HepG2 (cell line): ENCODE results near the gene TRMU. TPM values are rescaled to one million over a fixed set of nuclear protein-coding genes. Genes with fewer than 3 reads are reported as not detected.

Experiments
- E2F1 ChIP-seq: sonication (generic); formaldehyde crosslinking; IDR thresholded peaks from 2 replicates; pipeline ENCODE4 v1.5.0; 2020; ENCODE audit warnings: missing genetic modification reagents
- ESRRA ChIP-seq: sonication (generic); formaldehyde crosslinking; IDR thresholded peaks from 2 replicates; pipeline ENCODE4 v1.5.1; 2020; ENCODE audit warnings: mild to moderate bottlenecking, low read depth, missing genetic modification reagents
- ISL2 ChIP-seq: sonication (generic); formaldehyde crosslinking; IDR thresholded peaks from 2 replicates; pipeline ENCODE4 v1.5.0; 2020; ENCODE audit warnings: missing genetic modification reagents
- LCORL ChIP-seq, 2 experiments: fragments of 450-650 bp in 1 of 2; sonication (generic) in 1 of 2; formaldehyde crosslinking in 1 of 2; IDR thresholded peaks; 2 replicates each; pipeline versions ENCODE4 v1.5.0 to v1.6.1; 2017 to 2020; ENCODE audit warnings: antibody characterized with exemption in 1 of 2, missing genetic modification reagents in 1 of 2
- MAZ ChIP-seq, 2 experiments: sonication (generic) in 1 of 2; formaldehyde crosslinking in 1 of 2; IDR thresholded peaks; 2 replicates each; pipeline versions ENCODE4 v1.5.0 to v1.6.1; 2012 to 2020; ENCODE audit warnings: low read depth in 2 of 2, mild to moderate bottlenecking in 2 of 2, borderline replicate concordance in 1 of 2, improper control_type of control experiment in 1 of 2, low read length in 1 of 2, missing genetic modification reagents in 1 of 2, moderate library complexity in 1 of 2
- RXRB ChIP-seq: IDR thresholded peaks from 2 replicates; pipeline ENCODE4 v1.6.1; 2016; ENCODE audit warnings: borderline replicate concordance, missing genetic modification reagents, missing compliant biosample characterization
- SP4 ChIP-seq: sonication (generic); formaldehyde crosslinking; IDR thresholded peaks from 2 replicates; pipeline ENCODE4 v1.8.1; 2023; ENCODE audit warnings: mild to moderate bottlenecking, missing genetic modification reagents
- SYNCRIP ChIP-seq: fragments of 200-400 bp; formaldehyde crosslinking; IDR thresholded peaks from 2 replicates; pipeline ENCODE4 v1.6.1; 2018; ENCODE audit warnings: mild to moderate bottlenecking, low read depth, low read length; ENCODE audit not compliant: insufficient read depth
- TBP ChIP-seq: sonication (generic); formaldehyde crosslinking; IDR thresholded peaks from 2 replicates; pipeline ENCODE4 v1.5.0; 2020; ENCODE audit warnings: missing genetic modification reagents
- THRA ChIP-seq: sonication (generic); formaldehyde crosslinking; IDR thresholded peaks from 2 replicates; pipeline ENCODE4 v1.4.0; 2020; ENCODE audit warnings: missing genetic modification reagents, borderline replicate concordance
- ZFAT ChIP-seq: sonication (generic); formaldehyde crosslinking; conservative IDR thresholded peaks from 2 replicates; pipeline ENCODE4 v1.8.1; 2023; ENCODE audit warnings: missing genetic modification reagents, inconsistent platforms
- ZKSCAN8 ChIP-seq: IDR thresholded peaks from 2 replicates; pipeline ENCODE4 v1.6.1; 2016; ENCODE audit warnings: borderline replicate concordance, missing genetic modification reagents, missing compliant biosample characterization
- ZNF292 ChIP-seq: sonication (generic); formaldehyde crosslinking; IDR thresholded peaks from 2 replicates; pipeline ENCODE4 v1.8.1; 2022; ENCODE audit warnings: mild to moderate bottlenecking, low read depth, missing genetic modification reagents, borderline replicate concordance
- ZNF33A ChIP-seq: sonication (generic); formaldehyde crosslinking; IDR thresholded peaks from 2 replicates; pipeline ENCODE4 v1.5.1; 2020; ENCODE audit warnings: missing genetic modification reagents, mild to moderate bottlenecking, moderate library complexity, borderline replicate concordance
- ZNF629 ChIP-seq: sonication (generic); formaldehyde crosslinking; conservative IDR thresholded peaks from 2 replicates; pipeline ENCODE4 v1.5.0; 2020; ENCODE audit warnings: missing genetic modification reagents
- ZNF777 ChIP-seq: sonication (generic); formaldehyde crosslinking; IDR thresholded peaks from 2 replicates; pipeline ENCODE4 v1.4.0; 2020; ENCODE audit warnings: missing genetic modification reagents
- ZNF841 ChIP-seq: sonication (generic); formaldehyde crosslinking; IDR thresholded peaks from 2 replicates; pipeline ENCODE4 v1.8.1; 2023; ENCODE audit warnings: missing genetic modification reagents, borderline replicate concordance
- polyA plus RNA-seq, 8 experiments: library from polyadenylated mRNA; depleted of rRNA in 3 of 8; stranded (reverse) in 7 of 8; unstranded in 1 of 8; fragments of >200 nt; fragmentation: Illumina TruSeq in 4 of 8; extraction: Trizol in 4 of 8; gene quantifications; 2 replicates each; pipeline versions ENCODE4 v1.2.1 to v1.2.3, GENCODE V29; 2011 to 2016; ENCODE audit warnings: low read depth in 4 of 8, missing spikeins in 1 of 8, mixed read lengths in 1 of 8; ENCODE audit not compliant: insufficient read depth in 1 of 8
- total RNA-seq, 5 experiments: library from RNA; depleted of rRNA; stranded (reverse); fragments of >200 nt; fragmentation: Illumina TruSeq; extraction: Trizol; gene quantifications; 2 replicates each; pipeline ENCODE4 v1.2.3, GENCODE V29; 2016; ENCODE audit warnings: low read depth in 1 of 5
- TF ChIP-seq, protein P1 (sequence below): sonication (generic); formaldehyde crosslinking; IDR thresholded peaks from 2 replicates; pipeline ENCODE4 v1.4.0; 2020; ENCODE audit warnings: mild to moderate bottlenecking, missing genetic modification reagents
- TF ChIP-seq, protein P2 (sequence below): sonication (generic); formaldehyde crosslinking; IDR thresholded peaks from 2 replicates; pipeline ENCODE4 v1.4.0; 2020; ENCODE audit warnings: missing genetic modification reagents, borderline replicate concordance

The TRMU gene
- total and polyA plus RNA-seq, 2 of the 13 experiments (the other 11 are each of a cell fraction or from before 2014, with no cell fraction given), result 31.0 to 50.2 TPM

GRCh38 chr22:46377525-46378425 is 42.3 kb downstream of the TRMU start (continued):
- peak; percentile 59; the same call in 1 of the 2 replicates for TF ChIP-seq MAZ (IDR thresholded peaks at IDR 0.05; ENCODE audit: borderline replicate concordance, low read depth, low read length)
- TF ChIP-seq MAZ (CRISPR knock-in tag; IDR thresholded peaks at IDR 0.05; ENCODE audit: low read depth), result peak; percentile 76; the same call in 1 of the 2 replicates
- peak; percentile 47; the same call in 1 of the 2 replicates for TF ChIP-seq SP4 (CRISPR knock-in tag)
- TF ChIP-seq ZNF33A (CRISPR knock-in tag), result no peak
- no peak for TF ChIP-seq ZNF841 (CRISPR knock-in tag)
- TF ChIP-seq RXRB (CRISPR knock-in tag), result peak; percentile 91
- TF ChIP-seq LCORL (IDR thresholded peaks at IDR 0.05), result peak; percentile 44; the same call in 1 of the 2 replicates
- TF ChIP-seq LCORL (CRISPR knock-in tag; IDR thresholded peaks at IDR 0.05), result peak; percentile 99
- peak; percentile 78; the same call in 1 of the 2 replicates for TF ChIP-seq THRA (CRISPR knock-in tag)
- TF ChIP-seq ZKSCAN8 (CRISPR knock-in tag), result peak; percentile 54; the same call in 1 of the 2 replicates
- peak; percentile 85 for TF ChIP-seq ISL2 (CRISPR knock-in tag)
- peak; percentile 33; the same call in 1 of the 2 replicates for TF ChIP-seq ZNF629 (CRISPR knock-in tag)
- peak; percentile 86 for TF ChIP-seq ZNF292 (CRISPR knock-in tag)
- TF ChIP-seq ZFAT, result no peak
- TF ChIP-seq, protein P1, sequence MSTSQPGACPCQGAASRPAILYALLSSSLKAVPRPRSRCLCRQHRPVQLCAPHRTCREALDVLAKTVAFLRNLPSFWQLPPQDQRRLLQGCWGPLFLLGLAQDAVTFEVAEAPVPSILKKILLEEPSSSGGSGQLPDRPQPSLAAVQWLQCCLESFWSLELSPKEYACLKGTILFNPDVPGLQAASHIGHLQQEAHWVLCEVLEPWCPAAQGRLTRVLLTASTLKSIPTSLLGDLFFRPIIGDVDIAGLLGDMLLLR (CRISPR knock-in tag), result peak; percentile 78
- TF ChIP-seq ESRRA (CRISPR knock-in tag), result peak; percentile 69; the same call in 1 of the 2 replicates
- TF ChIP-seq, protein P2, sequence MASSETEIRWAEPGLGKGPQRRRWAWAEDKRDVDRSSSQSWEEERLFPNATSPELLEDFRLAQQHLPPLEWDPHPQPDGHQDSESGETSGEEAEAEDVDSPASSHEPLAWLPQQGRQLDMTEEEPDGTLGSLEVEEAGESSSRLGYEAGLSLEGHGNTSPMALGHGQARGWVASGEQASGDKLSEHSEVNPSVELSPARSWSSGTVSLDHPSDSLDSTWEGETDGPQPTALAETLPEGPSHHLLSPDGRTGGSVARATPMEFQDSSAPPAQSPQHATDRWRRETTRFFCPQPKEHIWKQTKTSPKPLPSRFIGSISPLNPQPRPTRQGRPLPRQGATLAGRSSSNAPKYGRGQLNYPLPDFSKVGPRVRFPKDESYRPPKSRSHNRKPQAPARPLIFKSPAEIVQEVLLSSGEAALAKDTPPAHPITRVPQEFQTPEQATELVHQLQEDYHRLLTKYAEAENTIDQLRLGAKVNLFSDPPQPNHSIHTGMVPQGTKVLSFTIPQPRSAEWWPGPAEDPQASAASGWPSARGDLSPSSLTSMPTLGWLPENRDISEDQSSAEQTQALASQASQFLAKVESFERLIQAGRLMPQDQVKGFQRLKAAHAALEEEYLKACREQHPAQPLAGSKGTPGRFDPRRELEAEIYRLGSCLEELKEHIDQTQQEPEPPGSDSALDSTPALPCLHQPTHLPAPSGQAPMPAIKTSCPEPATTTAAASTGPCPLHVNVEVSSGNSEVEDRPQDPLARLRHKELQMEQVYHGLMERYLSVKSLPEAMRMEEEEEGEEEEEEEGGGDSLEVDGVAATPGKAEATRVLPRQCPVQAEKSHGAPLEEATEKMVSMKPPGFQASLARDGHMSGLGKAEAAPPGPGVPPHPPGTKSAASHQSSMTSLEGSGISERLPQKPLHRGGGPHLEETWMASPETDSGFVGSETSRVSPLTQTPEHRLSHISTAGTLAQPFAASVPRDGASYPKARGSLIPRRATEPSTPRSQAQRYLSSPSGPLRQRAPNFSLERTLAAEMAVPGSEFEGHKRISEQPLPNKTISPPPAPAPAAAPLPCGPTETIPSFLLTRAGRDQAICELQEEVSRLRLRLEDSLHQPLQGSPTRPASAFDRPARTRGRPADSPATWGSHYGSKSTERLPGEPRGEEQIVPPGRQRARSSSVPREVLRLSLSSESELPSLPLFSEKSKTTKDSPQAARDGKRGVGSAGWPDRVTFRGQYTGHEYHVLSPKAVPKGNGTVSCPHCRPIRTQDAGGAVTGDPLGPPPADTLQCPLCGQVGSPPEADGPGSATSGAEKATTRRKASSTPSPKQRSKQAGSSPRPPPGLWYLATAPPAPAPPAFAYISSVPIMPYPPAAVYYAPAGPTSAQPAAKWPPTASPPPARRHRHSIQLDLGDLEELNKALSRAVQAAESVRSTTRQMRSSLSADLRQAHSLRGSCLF (CRISPR knock-in tag), result no peak
- TF ChIP-seq E2F1, result no peak
- peak; percentile 73 for TF ChIP-seq ZNF777 (CRISPR knock-in tag)
- TF ChIP-seq SYNCRIP, result no peak
- no peak for TF ChIP-seq TBP (CRISPR knock-in tag)
